HepG2 (cell line): ENCODE results near the gene HID1. TPM values are rescaled to one million over a fixed set of nuclear protein-coding genes. Genes with fewer than 3 reads are reported as not detected.

Source experiments
- ATAD3A ChIP-seq: sonication (generic); formaldehyde crosslinking; IDR thresholded peaks from 2 replicates; pipeline ENCODE4 v1.4.0; 2020; ENCODE audit warnings: missing genetic modification reagents
- HNF4G ChIP-seq, 2 experiments: sonication (generic) in 1 of 2; formaldehyde crosslinking in 1 of 2; IDR thresholded peaks; 2 replicates each; pipeline versions ENCODE4 v1.4.0 to v1.6.1; 2011 to 2020; ENCODE audit warnings: borderline replicate concordance in 2 of 2, low read depth in 2 of 2, mild to moderate bottlenecking in 2 of 2, low read length in 1 of 2, missing genetic modification reagents in 1 of 2, moderate library complexity in 1 of 2
- NFYC ChIP-seq: IDR thresholded peaks from 2 replicates; pipeline ENCODE4 v1.6.1; 2016; ENCODE audit warnings: missing genetic modification reagents, missing compliant biosample characterization
- NONO ChIP-seq, 2 experiments: fragments of 450-650 bp in 1 of 2; sonication (generic) in 1 of 2; formaldehyde crosslinking in 1 of 2; IDR thresholded peaks in 1 of 2; conservative IDR thresholded peaks in 1 of 2; 2 replicates each; pipeline versions ENCODE4 v1.6.1 to v1.8.0; 2017 to 2022; ENCODE audit warnings: mild to moderate bottlenecking in 1 of 2, missing genetic modification reagents in 1 of 2, moderate library complexity in 1 of 2
- ZBTB20 ChIP-seq: sonication (generic); formaldehyde crosslinking; IDR thresholded peaks from 2 replicates; pipeline ENCODE4 v1.8.1; 2023; ENCODE audit warnings: missing genetic modification reagents, low read depth, mild to moderate bottlenecking, borderline replicate concordance
- ZC3H13 ChIP-seq: sonication (generic); formaldehyde crosslinking; IDR thresholded peaks from 2 replicates; pipeline ENCODE4 v1.8.1; 2023; ENCODE audit warnings: mild to moderate bottlenecking, missing genetic modification reagents, moderate library complexity
- ZNF124 ChIP-seq: sonication (generic); formaldehyde crosslinking; IDR thresholded peaks from 2 replicates; pipeline ENCODE4 v1.4.0; 2020; ENCODE audit warnings: missing genetic modification reagents
- ZNF263 ChIP-seq: sonication (generic); formaldehyde crosslinking; IDR thresholded peaks from 2 replicates; pipeline ENCODE4 v1.4.0; 2020; ENCODE audit warnings: missing genetic modification reagents
- ZNF674 ChIP-seq: sonication (generic); formaldehyde crosslinking; IDR thresholded peaks from 2 replicates; pipeline ENCODE4 v1.5.0; 2020; ENCODE audit warnings: low read depth, mild to moderate bottlenecking, missing genetic modification reagents
- ZSCAN9 ChIP-seq: IDR thresholded peaks from 2 replicates; pipeline ENCODE4 v1.6.1; 2016; ENCODE audit warnings: borderline replicate concordance
- polyA plus RNA-seq, 8 experiments: library from polyadenylated mRNA; depleted of rRNA in 3 of 8; stranded (reverse) in 7 of 8; unstranded in 1 of 8; fragments of >200 nt; fragmentation: Illumina TruSeq in 4 of 8; extraction: Trizol in 4 of 8; gene quantifications; 2 replicates each; pipeline versions ENCODE4 v1.2.1 to v1.2.3, GENCODE V29; 2011 to 2016; ENCODE audit warnings: low read depth in 4 of 8, missing spikeins in 1 of 8, mixed read lengths in 1 of 8; ENCODE audit not compliant: insufficient read depth in 1 of 8
- total RNA-seq, 5 experiments: library from RNA; depleted of rRNA; stranded (reverse); fragments of >200 nt; fragmentation: Illumina TruSeq; extraction: Trizol; gene quantifications; 2 replicates each; pipeline ENCODE4 v1.2.3, GENCODE V29; 2016; ENCODE audit warnings: low read depth in 1 of 5
- TF ChIP-seq, protein P1 (sequence below): sonication (generic); formaldehyde crosslinking; IDR thresholded peaks from 2 replicates; pipeline ENCODE4 v1.4.0; 2020; ENCODE audit warnings: mild to moderate bottlenecking, missing genetic modification reagents, borderline replicate concordance
- TF ChIP-seq, protein P2 (sequence below): sonication (generic); formaldehyde crosslinking; IDR thresholded peaks from 2 replicates; pipeline ENCODE4 v1.5.0; 2020; ENCODE audit warnings: mild to moderate bottlenecking, missing genetic modification reagents, moderate library complexity
- TF ChIP-seq, protein P3 (sequence below): sonication (generic); formaldehyde crosslinking; conservative IDR thresholded peaks from 2 replicates; pipeline ENCODE4 v1.4.0; 2020; ENCODE audit warnings: missing genetic modification reagents
- TF ChIP-seq, protein P4 (sequence below): sonication (generic); formaldehyde crosslinking; IDR thresholded peaks from 2 replicates; pipeline ENCODE4 v1.8.1; 2023; ENCODE audit warnings: mild to moderate bottlenecking, moderate library complexity, missing genetic modification reagents
- TF ChIP-seq, protein P5 (sequence below): sonication (generic); formaldehyde crosslinking; IDR thresholded peaks from 2 replicates; pipeline ENCODE4 v1.4.0; 2020; ENCODE audit warnings: missing genetic modification reagents
- TF ChIP-seq, protein P6 (sequence below): IDR thresholded peaks from 2 replicates; pipeline ENCODE4 v1.6.1; 2018; ENCODE audit warnings: missing genetic modification reagents

The HID1 gene
- total and polyA plus RNA-seq, 2 of the 13 experiments (the other 11 are each of a cell fraction or from before 2014, with no cell fraction given): 2.1 to 10.6 TPM

DNA sequence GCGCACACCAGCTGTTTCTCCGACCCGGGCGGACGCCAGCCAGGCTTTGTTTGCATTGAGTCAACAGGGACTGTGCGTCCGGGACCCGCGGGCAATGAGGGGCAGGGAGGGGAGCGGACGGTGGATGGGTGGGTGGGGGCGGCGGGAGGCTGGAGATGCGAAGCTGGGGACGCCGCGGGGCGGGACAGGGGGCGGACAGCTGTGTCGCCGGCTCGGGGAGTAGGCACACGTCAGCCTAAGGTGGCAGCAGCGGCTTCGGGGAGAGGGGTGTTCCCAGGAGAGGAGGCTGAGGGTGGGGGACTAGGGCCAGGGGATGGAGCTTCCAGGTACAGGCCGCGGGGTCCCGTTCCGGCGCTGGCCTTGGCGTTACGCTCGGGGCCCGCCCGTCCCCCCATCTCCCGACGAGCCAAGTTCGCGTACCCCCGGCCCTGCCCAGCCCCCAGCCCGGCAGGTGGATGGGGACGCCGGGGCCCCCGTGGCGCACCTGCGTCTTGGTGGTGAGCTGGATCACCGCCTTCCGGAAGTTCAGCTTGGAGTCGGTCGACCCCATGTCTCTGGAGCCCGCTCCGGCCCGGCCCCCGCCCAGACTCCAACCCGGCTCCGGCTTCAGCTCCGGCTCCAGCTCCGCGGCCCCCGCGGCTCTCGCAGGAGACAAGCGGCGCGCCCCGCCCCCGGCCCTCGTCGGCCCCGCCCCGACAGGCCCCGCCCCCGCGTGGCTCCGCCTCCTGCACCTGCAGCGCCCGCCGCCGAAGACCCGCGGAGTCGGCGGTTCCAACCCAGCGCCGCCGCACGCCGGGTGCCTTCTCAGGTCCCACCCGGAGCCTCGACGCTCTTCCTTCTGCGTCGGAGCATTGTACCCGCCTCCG is at the start of gene HID1 (continued):
- TF ChIP-seq NONO (IDR thresholded peaks at IDR 0.05): no peak
- TF ChIP-seq NONO (CRISPR knock-in tag; conservative IDR thresholded peaks at IDR 0.05): no peak; the same call in 1 of the 2 replicates
- TF ChIP-seq ZNF674 (CRISPR knock-in tag): no peak
- TF ChIP-seq, protein P1, sequence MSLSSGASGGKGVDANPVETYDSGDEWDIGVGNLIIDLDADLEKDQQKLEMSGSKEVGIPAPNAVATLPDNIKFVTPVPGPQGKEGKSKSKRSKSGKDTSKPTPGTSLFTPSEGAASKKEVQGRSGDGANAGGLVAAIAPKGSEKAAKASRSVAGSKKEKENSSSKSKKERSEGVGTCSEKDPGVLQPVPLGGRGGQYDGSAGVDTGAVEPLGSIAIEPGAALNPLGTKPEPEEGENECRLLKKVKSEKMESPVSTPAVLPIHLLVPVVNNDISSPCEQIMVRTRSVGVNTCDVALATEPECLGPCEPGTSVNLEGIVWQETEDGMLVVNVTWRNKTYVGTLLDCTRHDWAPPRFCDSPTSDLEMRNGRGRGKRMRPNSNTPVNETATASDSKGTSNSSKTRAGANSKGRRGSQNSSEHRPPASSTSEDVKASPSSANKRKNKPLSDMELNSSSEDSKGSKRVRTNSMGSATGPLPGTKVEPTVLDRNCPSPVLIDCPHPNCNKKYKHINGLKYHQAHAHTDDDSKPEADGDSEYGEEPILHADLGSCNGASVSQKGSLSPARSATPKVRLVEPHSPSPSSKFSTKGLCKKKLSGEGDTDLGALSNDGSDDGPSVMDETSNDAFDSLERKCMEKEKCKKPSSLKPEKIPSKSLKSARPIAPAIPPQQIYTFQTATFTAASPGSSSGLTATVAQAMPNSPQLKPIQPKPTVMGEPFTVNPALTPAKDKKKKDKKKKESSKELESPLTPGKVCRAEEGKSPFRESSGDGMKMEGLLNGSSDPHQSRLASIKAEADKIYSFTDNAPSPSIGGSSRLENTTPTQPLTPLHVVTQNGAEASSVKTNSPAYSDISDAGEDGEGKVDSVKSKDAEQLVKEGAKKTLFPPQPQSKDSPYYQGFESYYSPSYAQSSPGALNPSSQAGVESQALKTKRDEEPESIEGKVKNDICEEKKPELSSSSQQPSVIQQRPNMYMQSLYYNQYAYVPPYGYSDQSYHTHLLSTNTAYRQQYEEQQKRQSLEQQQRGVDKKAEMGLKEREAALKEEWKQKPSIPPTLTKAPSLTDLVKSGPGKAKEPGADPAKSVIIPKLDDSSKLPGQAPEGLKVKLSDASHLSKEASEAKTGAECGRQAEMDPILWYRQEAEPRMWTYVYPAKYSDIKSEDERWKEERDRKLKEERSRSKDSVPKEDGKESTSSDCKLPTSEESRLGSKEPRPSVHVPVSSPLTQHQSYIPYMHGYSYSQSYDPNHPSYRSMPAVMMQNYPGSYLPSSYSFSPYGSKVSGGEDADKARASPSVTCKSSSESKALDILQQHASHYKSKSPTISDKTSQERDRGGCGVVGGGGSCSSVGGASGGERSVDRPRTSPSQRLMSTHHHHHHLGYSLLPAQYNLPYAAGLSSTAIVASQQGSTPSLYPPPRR (CRISPR knock-in tag): peak; percentile 59; the same call in 1 of the 2 replicates
- no peak for TF ChIP-seq ZNF263
- TF ChIP-seq, protein P2, sequence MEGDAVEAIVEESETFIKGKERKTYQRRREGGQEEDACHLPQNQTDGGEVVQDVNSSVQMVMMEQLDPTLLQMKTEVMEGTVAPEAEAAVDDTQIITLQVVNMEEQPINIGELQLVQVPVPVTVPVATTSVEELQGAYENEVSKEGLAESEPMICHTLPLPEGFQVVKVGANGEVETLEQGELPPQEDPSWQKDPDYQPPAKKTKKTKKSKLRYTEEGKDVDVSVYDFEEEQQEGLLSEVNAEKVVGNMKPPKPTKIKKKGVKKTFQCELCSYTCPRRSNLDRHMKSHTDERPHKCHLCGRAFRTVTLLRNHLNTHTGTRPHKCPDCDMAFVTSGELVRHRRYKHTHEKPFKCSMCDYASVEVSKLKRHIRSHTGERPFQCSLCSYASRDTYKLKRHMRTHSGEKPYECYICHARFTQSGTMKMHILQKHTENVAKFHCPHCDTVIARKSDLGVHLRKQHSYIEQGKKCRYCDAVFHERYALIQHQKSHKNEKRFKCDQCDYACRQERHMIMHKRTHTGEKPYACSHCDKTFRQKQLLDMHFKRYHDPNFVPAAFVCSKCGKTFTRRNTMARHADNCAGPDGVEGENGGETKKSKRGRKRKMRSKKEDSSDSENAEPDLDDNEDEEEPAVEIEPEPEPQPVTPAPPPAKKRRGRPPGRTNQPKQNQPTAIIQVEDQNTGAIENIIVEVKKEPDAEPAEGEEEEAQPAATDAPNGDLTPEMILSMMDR: 0 out of 2 replicates have a peak, but pooled peaks have one; percentile 17
- no peak for TF ChIP-seq ZSCAN9 (CRISPR knock-in tag)
- TF ChIP-seq ZBTB20 (CRISPR knock-in tag): no peak
- TF ChIP-seq HNF4G (IDR thresholded peaks at IDR 0.05; ENCODE audit: borderline replicate concordance, low read depth, low read length): no peak
- TF ChIP-seq HNF4G (CRISPR knock-in tag; IDR thresholded peaks at IDR 0.05; ENCODE audit: borderline replicate concordance, low read depth): no peak
- TF ChIP-seq ATAD3A (CRISPR knock-in tag): no peak
- TF ChIP-seq, protein P3, sequence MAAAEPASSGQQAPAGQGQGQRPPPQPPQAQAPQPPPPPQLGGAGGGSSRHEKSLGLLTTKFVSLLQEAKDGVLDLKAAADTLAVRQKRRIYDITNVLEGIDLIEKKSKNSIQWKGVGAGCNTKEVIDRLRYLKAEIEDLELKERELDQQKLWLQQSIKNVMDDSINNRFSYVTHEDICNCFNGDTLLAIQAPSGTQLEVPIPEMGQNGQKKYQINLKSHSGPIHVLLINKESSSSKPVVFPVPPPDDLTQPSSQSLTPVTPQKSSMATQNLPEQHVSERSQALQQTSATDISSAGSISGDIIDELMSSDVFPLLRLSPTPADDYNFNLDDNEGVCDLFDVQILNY: no peak
- TF ChIP-seq, protein P4, sequence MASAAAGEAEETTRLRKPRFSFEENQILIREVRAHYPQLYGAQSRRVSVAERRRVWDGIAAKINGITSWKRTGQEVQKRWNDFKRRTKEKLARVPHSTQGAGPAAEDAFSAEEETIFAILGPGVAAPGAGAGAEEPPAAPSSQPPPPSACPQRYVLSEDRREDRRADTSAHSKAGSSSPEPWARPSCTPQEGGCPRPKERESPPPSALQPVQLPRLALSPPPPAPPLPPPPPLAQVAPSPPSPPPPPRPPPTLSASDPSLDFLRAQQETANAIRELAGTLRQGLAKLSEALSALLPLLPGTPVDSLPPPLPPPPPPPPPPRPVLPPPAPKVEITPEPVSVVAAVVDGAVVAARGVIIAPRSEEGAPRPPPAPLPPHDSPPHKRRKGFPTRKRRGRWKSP: 0 out of 2 replicates have a peak, but pooled peaks have one; percentile 24
- no peak for TF ChIP-seq ZNF124 (CRISPR knock-in tag)
- no peak for TF ChIP-seq ZC3H13 (CRISPR knock-in tag)
- TF ChIP-seq, protein P5, sequence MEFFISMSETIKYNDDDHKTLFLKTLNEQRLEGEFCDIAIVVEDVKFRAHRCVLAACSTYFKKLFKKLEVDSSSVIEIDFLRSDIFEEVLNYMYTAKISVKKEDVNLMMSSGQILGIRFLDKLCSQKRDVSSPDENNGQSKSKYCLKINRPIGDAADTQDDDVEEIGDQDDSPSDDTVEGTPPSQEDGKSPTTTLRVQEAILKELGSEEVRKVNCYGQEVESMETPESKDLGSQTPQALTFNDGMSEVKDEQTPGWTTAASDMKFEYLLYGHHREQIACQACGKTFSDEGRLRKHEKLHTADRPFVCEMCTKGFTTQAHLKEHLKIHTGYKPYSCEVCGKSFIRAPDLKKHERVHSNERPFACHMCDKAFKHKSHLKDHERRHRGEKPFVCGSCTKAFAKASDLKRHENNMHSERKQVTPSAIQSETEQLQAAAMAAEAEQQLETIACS (CRISPR knock-in tag): no peak
- TF ChIP-seq, protein P6, sequence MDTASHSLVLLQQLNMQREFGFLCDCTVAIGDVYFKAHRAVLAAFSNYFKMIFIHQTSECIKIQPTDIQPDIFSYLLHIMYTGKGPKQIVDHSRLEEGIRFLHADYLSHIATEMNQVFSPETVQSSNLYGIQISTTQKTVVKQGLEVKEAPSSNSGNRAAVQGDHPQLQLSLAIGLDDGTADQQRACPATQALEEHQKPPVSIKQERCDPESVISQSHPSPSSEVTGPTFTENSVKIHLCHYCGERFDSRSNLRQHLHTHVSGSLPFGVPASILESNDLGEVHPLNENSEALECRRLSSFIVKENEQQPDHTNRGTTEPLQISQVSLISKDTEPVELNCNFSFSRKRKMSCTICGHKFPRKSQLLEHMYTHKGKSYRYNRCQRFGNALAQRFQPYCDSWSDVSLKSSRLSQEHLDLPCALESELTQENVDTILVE (CRISPR knock-in tag): peak; percentile 31; the same call in 1 of the 2 replicates
- TF ChIP-seq NFYC (CRISPR knock-in tag): no peak
